BLaER1 treated with 17β-estradiol and CSF1 and Interleukin-3, amounts not matched to agents 10 nM and 100 nM (cell line): ENCODE data around the gene SLC22A14.
A peak's percentile ranks its signal among the peaks of the same experiment; 100 is the strongest.

Experiments
- H3K27ac ChIP-seq, 11 experiments: shearing (Covaris generic); formaldehyde crosslinking; 2 replicates each; pipeline ENCODE4 v1.8.1; 2022
- H3K27me3 ChIP-seq, 11 experiments: shearing (Covaris generic); formaldehyde crosslinking; 2 replicates each; pipeline ENCODE4 v1.8.1; 2022
- H3K36me3 ChIP-seq, 11 experiments: shearing (Covaris generic); formaldehyde crosslinking; 2 replicates each; pipeline ENCODE4 v1.8.1; 2022
- H3K4me1 ChIP-seq, 10 experiments: shearing (Covaris generic); formaldehyde crosslinking; 2 replicates each; pipeline ENCODE4 v1.8.1; 2022
- H3K4me2 ChIP-seq, 11 experiments: shearing (Covaris generic); formaldehyde crosslinking; 2 replicates each; pipeline ENCODE4 v1.8.1; 2022
- H3K4me3 ChIP-seq, 10 experiments: shearing (Covaris generic); formaldehyde crosslinking; 2 replicates each; pipeline ENCODE4 v1.8.1; 2022
- H3K9ac ChIP-seq, 11 experiments: shearing (Covaris generic); formaldehyde crosslinking; 2 replicates each; pipeline ENCODE4 v1.8.1; 2022
- H3K9me3 ChIP-seq, 11 experiments: shearing (Covaris generic); formaldehyde crosslinking; replicated peaks in 1 of 11; 2 replicates each; pipeline ENCODE4 v1.8.1; 2022
- H4K20me1 ChIP-seq, 11 experiments: shearing (Covaris generic); formaldehyde crosslinking; 2 replicates each; pipeline ENCODE4 v1.8.1; 2022
- Cebpa-rat ChIP-seq, 11 experiments: shearing (Covaris generic); IDR thresholded peaks; 2 replicates each; pipeline ENCODE4 v1.8.1; 2022

The SLC22A14 gene

GRCh38 chr3:38343797-38344594, 61.9 kb downstream of the SLC22A14 start:
- no peak overlapping the region for H3K27ac ChIP-seq
- peaks cover 19 to 27% (median 20%) of the 10 kb centered on the region in 10 experiments for H3K4me1 ChIP-seq
- H3K9ac ChIP-seq = no peak overlapping the region
- H3K4me2 ChIP-seq = no peak overlapping the region
- 0 out of 22 replicates have a peak, but pooled peaks cover 0 to under 1% (median 0%) of the 10 kb centered on the region in 11 experiments for H3K36me3 ChIP-seq
- H3K9me3 ChIP-seq = peaks cover 0 to under 1% (median 0%) of the 10 kb centered on the region in 11 experiments; a peak in 4 of 22 replicates
- no peak for TF ChIP-seq Cebpa-rat (IDR thresholded peaks at IDR 0.05)
- H3K27me3 ChIP-seq = no peaks in the 10 kb centered on the region
- H3K4me3 ChIP-seq = no peak overlapping the region
- H4K20me1 ChIP-seq = 0 out of 22 replicates have a peak, but pooled peaks cover 0 to under 1% (median 0%) of the 10 kb centered on the region in 11 experiments

DNA sequence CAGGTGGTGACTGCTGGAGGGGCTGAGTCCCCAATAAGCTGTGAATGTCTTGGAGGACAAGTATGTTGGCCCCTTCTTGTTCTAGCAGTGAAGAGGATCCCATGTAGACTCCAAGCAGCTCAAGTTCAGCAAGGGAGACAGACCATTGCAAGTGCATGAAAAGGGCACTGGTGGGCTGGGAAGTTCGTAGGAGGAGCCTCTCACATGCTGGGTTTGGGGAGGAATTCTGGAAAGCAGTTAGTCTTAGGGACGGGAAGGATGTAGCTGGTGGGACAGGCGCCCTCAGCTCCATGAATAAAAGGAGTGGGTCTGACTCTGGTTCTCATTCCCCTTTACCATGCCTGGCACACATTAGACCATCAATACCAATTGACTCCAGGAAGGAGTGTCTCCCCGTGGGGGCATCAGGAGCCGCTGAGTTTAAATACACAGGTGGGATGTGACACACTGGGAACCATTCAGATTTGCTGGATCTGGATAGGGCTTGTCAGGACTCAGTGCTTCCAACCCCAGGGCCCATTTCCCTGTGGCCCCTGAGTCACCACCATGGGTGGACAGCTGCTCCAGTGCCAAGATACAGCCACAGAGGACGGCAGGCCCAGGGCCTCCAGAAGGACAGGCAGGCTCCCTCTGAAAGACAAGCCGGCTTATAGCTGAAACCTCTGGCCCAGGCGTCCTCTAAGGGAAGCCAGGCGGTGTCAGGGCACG, 63.9 kb downstream of the SLC22A14 start:
- H3K36me3 ChIP-seq = peaks cover 0 to 14% (median 0%) of the 10 kb centered on the region in 11 experiments; a peak in 2 of 22 replicates
- peak overlapping the region in 8 of 10 experiments; percentile 65 to 88 (median 75); a peak in 11 of 20 replicates for H3K4me3 ChIP-seq
- H4K20me1 ChIP-seq = 0 out of 22 replicates have a peak, but pooled peaks cover 0 to 4% (median 0%) of the 10 kb centered on the region in 11 experiments
- peak overlapping the region; percentile 89 to 99 (median 97); a peak in 20 of 22 replicates for H3K4me2 ChIP-seq
- H3K4me1 ChIP-seq = peaks cover 19 to 27% (median 21%) of the 10 kb centered on the region in 10 experiments
- no peak for TF ChIP-seq Cebpa-rat (IDR thresholded peaks at IDR 0.05)
- H3K9ac ChIP-seq = peak overlapping the region in 8 of 11 experiments; percentile 74 to 86 (median 82); a peak in 11 of 22 replicates
- no peaks in the 10 kb centered on the region for H3K27me3 ChIP-seq
- peak overlapping the region in 2 of 11 experiments; percentile 72 to 75; a peak in 2 of 22 replicates for H3K27ac ChIP-seq
- H3K9me3 ChIP-seq = peaks cover 0 to 7% (median 0%) of the 10 kb centered on the region in 11 experiments; a peak in 4 of 22 replicates

DNA sequence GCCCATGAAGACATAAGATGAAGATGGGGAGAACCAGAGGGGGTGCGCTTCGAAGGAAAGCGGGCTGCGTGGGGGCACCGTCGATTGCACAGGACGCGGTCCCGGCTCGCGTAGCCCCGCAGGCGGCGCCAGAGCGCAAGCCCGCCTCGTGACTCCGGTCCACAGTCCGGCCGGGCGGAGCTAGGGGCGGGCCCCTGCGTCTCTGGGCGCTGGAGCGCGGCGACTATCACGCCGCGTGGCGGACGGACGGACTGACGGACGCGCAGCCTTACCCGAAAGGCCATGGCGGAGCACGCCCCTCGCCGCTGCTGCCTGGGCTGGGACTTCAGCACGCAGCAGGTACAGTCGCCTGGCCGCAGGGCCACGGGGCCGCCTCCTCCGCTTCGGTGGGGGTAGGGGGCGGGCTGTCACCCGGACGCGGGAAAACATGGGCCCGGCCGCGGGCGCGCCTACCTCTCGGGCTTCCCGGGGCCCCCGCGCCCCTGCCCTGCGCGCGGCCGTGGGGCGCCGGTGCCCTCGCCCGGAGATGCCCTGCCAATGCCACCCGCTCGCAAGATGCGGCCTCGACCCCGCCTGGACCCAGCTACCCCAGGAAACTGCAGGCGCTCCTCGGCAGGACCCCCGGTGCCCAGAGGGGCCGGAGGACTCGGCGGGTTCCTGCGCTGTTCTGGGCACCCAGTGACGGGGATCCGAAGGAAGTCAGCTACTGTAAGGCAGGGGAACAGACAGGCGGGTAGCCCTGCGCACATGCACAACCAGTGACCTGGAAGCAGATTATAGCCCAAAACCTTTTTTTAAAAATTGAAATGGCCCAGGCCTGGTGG, 64.7 kb downstream of the SLC22A14 start, which contains the start of gene XYLB:
TSS of gene XYLB (plus strand) at position 199 of the 824 bp plus-strand sequence. CDS start at position 283, 84 bp downstream.
- Histone ChIP-seq H3K27me3 (no peaks in the 10 kb centered on the region), H3K4me1 (peaks cover 19 to 27% (median 21%) of the 10 kb centered on the region in 10 experiments), H3K4me2 (peak within 1 kb of the TSS; percentile 89 to 99 (median 97)), H3K27ac (peak within 1 kb of the TSS in 10 of 11 experiments; percentile 18 to 77 (median 72); a peak in 19 of 22 replicates), H3K36me3 (peaks cover 0 to 18% (median 0%) of the 10 kb centered on the region in 11 experiments; a peak in 2 of 22 replicates), H3K4me3 (peak within 1 kb of the TSS; percentile 65 to 88 (median 74)), H3K9ac (peak within 1 kb of the TSS; percentile 70 to 86 (median 81); a peak in 21 of 22 replicates), H4K20me1 (0 out of 22 replicates have a peak, but pooled peaks cover 0 to 4% (median 0%) of the 10 kb centered on the region in 11 experiments), H3K9me3 (peaks cover 0 to 7% (median 0%) of the 10 kb centered on the region in 11 experiments; a peak in 4 of 22 replicates)
- no peak for TF ChIP-seq Cebpa-rat (IDR thresholded peaks at IDR 0.05)

DNA sequence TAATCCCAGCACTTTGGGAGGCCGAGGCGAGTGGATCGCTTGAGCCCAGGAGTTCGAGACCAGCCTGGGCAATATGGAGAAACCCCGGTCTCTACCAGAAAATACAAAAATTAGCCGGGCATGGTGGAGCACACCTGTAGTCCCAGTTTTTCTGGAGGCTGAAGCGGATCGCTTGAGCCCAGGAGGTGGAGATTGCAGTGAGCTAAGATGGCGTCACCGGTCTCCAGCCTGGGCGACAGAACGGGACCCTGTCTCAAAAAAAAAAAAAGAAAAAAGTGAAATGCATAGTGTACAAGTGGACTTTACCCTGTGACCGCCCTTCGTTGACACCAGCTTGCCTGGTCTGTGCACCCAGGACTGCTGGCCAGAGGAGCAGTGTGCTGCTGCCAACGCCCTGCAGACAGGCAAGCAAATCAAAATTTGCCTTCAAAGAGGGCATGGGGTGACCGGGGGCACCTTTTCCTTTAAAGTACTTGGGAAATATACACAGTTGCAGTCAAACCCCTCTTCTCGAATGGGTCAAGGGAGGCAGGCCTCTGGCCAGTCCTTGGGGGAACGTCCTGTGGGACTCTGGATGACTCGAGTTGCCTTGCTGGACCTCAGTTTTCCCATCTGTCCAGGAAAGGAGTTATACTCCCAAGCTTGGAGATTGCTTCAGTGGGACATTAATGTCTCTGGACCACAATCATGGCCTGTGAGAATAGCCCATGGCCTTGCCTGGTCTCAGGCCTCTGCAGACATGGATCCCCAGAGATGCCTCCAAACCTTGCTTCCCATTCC, 65.5 kb downstream of the SLC22A14 start:
- peak overlapping the region in 7 of 11 experiments; percentile 61 to 77 (median 74); a peak in 11 of 22 replicates for H3K27ac ChIP-seq
- H3K27me3 ChIP-seq = no peaks in the 10 kb centered on the region
- no peak for TF ChIP-seq Cebpa-rat (IDR thresholded peaks at IDR 0.05)

GRCh38 chr3:38348903-38349302, 66.8 kb downstream of the SLC22A14 start:
- peaks cover 0 to 36% (median 8%) of the 10 kb centered on the region in 11 experiments; a peak in 9 of 22 replicates for H3K36me3 ChIP-seq
- no peak for TF ChIP-seq Cebpa-rat (IDR thresholded peaks at IDR 0.05)
- peaks cover 19 to 27% (median 21%) of the 10 kb centered on the region in 10 experiments for H3K4me1 ChIP-seq
- H3K27ac ChIP-seq = no peak overlapping the region
- no peaks in the 10 kb centered on the region for H3K27me3 ChIP-seq
- H3K4me3 ChIP-seq = no peak overlapping the region
- H3K9me3 ChIP-seq = peaks cover 0 to 7% (median 0%) of the 10 kb centered on the region in 11 experiments; a peak in 4 of 22 replicates
- no peak overlapping the region for H3K9ac ChIP-seq
- 0 out of 22 replicates have a peak, but pooled peaks cover 0 to 4% (median 0%) of the 10 kb centered on the region in 11 experiments for H4K20me1 ChIP-seq
- H3K4me2 ChIP-seq = peak overlapping the region; percentile 89 to 99 (median 97); a peak in 18 of 22 replicates

More for the DNA sequence above, 65.5 kb downstream of the SLC22A14 start:
- Histone ChIP-seq H4K20me1 (0 out of 22 replicates have a peak, but pooled peaks cover 0 to 4% (median 0%) of the 10 kb centered on the region in 11 experiments), H3K4me2 (peak overlapping the region; percentile 89 to 99 (median 97)), H3K4me1 (peaks cover 19 to 27% (median 21%) of the 10 kb centered on the region in 10 experiments), H3K4me3 (peak overlapping the region; percentile 65 to 88 (median 74)), H3K36me3 (peaks cover 0 to 26% (median 6%) of the 10 kb centered on the region in 11 experiments; a peak in 9 of 22 replicates), H3K9ac (peak overlapping the region; percentile 70 to 86 (median 81); a peak in 20 of 22 replicates), H3K9me3 (peaks cover 0 to 7% (median 0%) of the 10 kb centered on the region in 11 experiments; a peak in 4 of 22 replicates)

GRCh38 chr3:38349684-38350359, 67.7 kb downstream of the SLC22A14 start:
- no peak overlapping the region for H3K4me3 ChIP-seq
- no peak overlapping the region for H3K27ac ChIP-seq
- H3K36me3 ChIP-seq = peaks cover 0 to 36% (median 8%) of the 10 kb centered on the region in 11 experiments; a peak in 9 of 22 replicates
- no peak overlapping the region for H3K4me2 ChIP-seq
- no peak for TF ChIP-seq Cebpa-rat (IDR thresholded peaks at IDR 0.05)
- H3K27me3 ChIP-seq = no peaks in the 10 kb centered on the region
- H4K20me1 ChIP-seq = 0 out of 22 replicates have a peak, but pooled peaks cover 0 to 4% (median 0%) of the 10 kb centered on the region in 11 experiments
- H3K9ac ChIP-seq = no peak overlapping the region
- H3K9me3 ChIP-seq = peaks cover 0 to 7% (median 0%) of the 10 kb centered on the region in 11 experiments; a peak in 4 of 22 replicates
- peaks cover 19 to 25% (median 20%) of the 10 kb centered on the region in 10 experiments for H3K4me1 ChIP-seq
